ENCODE results near the gene PCDHA2.
A peak's percentile ranks its signal among the peaks of the same experiment; 100 is the strongest.

PCDHA2 gene

DNA sequence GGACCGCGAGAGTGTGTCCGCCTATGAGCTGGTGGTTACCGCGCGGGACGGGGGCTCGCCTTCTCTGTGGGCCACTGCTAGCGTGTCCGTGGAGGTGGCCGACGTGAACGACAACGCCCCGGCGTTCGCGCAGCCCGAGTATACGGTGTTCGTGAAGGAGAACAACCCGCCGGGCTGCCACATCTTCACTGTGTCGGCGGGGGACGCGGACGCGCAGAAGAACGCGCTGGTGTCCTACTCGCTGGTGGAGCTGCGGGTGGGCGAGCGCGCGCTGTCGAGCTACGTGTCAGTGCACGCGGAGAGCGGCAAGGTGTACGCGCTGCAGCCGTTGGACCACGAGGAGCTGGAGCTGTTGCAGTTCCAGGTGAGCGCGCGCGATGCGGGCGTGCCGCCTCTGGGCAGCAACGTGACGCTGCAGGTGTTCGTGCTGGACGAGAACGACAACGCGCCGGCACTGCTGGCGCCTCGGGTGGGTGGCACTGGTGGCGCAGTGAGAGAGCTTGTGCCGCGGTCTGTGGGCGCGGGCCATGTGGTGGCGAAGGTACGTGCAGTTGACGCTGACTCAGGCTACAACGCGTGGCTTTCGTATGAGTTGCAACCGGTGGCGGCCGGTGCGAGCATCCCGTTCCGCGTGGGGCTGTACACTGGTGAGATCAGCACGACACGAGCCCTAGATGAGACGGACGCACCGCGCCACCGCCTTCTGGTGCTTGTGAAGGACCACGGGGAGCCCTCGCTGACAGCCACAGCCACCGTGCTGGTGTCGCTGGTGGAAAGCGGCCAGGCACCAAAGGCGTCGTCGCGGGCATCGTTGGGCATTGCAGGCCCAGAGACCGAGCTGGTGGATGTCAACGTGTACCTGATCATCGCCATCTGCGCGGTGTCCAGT lies 41.2 kb downstream of the PCDHA2 start:
- H3K4me1 ChIP-seq (ENCODE audit: control insufficient read depth, insufficient read depth, low read length): no peaks in the 10 kb centered on the region
- H3K27ac ChIP-seq (ENCODE audit: low read length): no peak overlapping the region
- no peak overlapping the region for H3K4me3 ChIP-seq (ENCODE audit: low read length)
- no peaks in the 10 kb centered on the region for H3K9me3 ChIP-seq (ENCODE audit: control insufficient read depth, insufficient read depth, low read length)
- H3K27me3 ChIP-seq (ENCODE audit: control insufficient read depth, insufficient read depth, low read length): no peaks in the 10 kb centered on the region
- WGBS (ENCODE audit: insufficient coverage, insufficient read length): no CpG with 5 or more reads among the region's 103 CpGs
- no peak for DNase-seq (ENCODE audit: low read depth, low spot score)
- no peaks in the 10 kb centered on the region for H3K36me3 ChIP-seq (ENCODE audit: control insufficient read depth, insufficient read depth, low read length)

DNA sequence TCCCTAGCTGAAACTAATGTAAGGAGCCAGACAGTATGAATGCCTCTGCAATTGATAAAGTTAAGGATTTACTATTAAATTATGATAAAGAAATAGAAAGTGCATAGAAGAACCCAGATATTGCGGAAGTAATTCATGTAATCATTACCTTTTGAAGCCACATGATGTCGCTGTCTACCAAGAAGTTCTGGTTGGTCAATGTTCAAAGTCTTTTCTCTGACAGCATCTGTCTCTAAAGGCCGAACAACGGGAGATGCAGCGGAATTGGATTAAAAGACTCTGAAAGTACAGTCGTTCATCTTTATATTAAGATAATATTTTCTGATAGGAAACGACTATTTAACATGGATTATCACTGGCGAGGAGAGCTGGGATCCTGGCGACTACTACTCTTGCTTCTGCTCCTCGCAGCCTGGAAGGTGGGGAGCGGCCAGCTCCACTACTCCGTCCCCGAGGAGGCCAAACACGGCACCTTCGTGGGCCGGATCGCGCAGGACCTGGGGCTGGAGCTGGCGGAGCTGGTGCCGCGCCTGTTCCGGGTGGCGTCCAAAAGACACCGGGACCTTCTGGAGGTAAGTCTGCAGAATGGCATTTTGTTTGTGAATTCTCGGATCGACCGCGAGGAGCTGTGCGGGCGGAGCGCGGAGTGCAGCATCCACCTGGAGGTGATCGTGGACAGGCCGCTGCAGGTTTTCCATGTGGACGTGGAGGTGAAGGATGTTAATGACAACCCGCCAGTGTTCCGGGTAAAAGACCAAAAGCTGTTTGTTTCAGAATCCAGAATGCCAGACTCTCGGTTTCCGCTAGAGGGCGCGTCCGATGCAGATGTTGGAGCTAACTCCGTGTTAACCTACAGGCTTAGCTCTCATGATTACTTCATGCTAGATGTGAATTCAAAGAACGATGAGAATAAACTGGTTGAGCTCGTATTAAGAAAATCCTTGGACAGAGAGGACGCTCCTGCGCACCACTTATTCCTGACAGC lies 46.6 kb downstream of the PCDHA2 start, which contains the start of gene PCDHA8:
Gene PCDHA8, plus strand, starts transcription at position 210 of the 985 bp plus-strand sequence. Its CDS starts 135 bp downstream, at position 345.
- WGBS (ENCODE audit: insufficient coverage, insufficient read length): no CpG with 5 or more reads among the region's 47 CpGs
- H3K27ac ChIP-seq (ENCODE audit: low read length): no peak within 1 kb of the TSS
- no peak for DNase-seq (ENCODE audit: low read depth, low spot score)
- H3K4me1 ChIP-seq (ENCODE audit: control insufficient read depth, insufficient read depth, low read length): 0 out of 2 replicates have a peak, but pooled peaks cover 2% of the 10 kb centered on the region
- H3K9me3 ChIP-seq (ENCODE audit: control insufficient read depth, insufficient read depth, low read length): no peaks in the 10 kb centered on the region
- no peaks in the 10 kb centered on the region for H3K36me3 ChIP-seq (ENCODE audit: control insufficient read depth, insufficient read depth, low read length)
- no peaks in the 10 kb centered on the region for H3K27me3 ChIP-seq (ENCODE audit: control insufficient read depth, insufficient read depth, low read length)
- peak within 1 kb of the TSS; percentile 37; the same call in 1 of the 2 replicates for H3K4me3 ChIP-seq (ENCODE audit: low read length)

GRCh38 chr5:140842798-140843733 lies 48.4 kb downstream of the PCDHA2 start:
- Histone ChIP-seq H3K27ac (ENCODE audit: low read length) (no peak overlapping the region), H3K9me3 (ENCODE audit: control insufficient read depth, insufficient read depth, low read length) (no peaks in the 10 kb centered on the region), H3K4me1 (ENCODE audit: control insufficient read depth, insufficient read depth, low read length) (0 out of 2 replicates have a peak, but pooled peaks cover 2% of the 10 kb centered on the region), H3K27me3 (ENCODE audit: control insufficient read depth, insufficient read depth, low read length) (no peaks in the 10 kb centered on the region), H3K4me3 (ENCODE audit: low read length) (no peak overlapping the region), H3K36me3 (ENCODE audit: control insufficient read depth, insufficient read depth, low read length) (no peaks in the 10 kb centered on the region)
- no peak for DNase-seq (ENCODE audit: low read depth, low spot score)
- no CpG with 5 or more reads among the region's 87 CpGs for WGBS (ENCODE audit: insufficient coverage, insufficient read length)
